Measurements from ENCODE around the gene PODXL2.
"Not testable (repeated sequence)": the region's sequence is repeated elsewhere in the genome, so short reads cannot be mapped to it uniquely, and the experiment has no call there.

Gene PODXL2

DNA sequence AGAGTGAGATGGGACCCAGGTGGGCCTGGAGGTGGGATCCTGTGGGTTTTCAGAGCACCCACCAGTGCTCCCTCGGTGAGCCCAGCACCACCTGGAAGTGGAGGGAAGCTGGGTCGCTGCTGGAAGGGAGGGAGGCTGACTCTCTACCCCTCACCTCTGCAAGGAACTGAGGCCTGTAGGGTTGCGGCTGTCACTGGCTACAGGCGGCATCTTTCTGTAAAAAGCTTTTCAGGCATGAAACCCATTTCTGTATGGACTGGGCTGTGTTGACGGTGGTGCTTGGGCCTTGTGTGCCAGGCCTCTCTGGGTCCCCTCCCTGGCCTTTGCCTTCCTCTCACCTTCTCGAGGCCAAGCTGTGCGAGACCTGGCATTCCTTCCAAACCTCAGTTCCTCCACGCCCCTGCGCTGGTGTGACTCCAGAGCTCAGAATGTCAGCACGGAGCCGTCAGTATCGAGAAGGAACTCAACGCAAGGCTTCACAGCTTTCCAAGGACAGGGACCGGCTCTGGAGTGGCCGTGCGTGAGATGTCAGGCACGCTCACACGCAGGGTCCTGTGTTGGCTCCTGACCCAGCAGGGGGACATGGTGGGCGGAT lies 60.4 kb downstream of the PODXL2 start:
- DNase-seq (ENCODE audit: low read depth, low spot score): no peak

DNA sequence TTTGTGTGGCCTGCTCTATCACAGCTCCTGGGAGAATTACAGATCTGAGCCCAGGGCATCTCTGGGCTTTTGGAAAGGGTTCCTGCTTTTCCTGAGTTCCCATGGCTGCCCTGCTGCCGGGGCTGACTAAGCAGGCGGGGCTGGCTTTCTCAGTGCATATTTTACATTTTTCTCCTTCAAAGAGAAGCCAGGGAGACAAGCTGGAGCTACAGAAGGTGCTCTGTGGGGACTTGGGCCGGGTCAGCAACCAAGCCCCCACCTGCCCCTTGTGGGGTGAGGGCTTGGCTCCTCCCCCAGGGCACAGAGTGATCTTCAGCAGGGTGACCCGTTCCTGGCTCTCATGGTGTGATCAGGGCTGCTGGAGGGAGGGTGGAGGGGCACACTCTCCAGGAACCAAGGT lies 61.1 kb downstream of the PODXL2 start:
- DNase-seq (ENCODE audit: low read depth, low spot score): no peak

DNA sequence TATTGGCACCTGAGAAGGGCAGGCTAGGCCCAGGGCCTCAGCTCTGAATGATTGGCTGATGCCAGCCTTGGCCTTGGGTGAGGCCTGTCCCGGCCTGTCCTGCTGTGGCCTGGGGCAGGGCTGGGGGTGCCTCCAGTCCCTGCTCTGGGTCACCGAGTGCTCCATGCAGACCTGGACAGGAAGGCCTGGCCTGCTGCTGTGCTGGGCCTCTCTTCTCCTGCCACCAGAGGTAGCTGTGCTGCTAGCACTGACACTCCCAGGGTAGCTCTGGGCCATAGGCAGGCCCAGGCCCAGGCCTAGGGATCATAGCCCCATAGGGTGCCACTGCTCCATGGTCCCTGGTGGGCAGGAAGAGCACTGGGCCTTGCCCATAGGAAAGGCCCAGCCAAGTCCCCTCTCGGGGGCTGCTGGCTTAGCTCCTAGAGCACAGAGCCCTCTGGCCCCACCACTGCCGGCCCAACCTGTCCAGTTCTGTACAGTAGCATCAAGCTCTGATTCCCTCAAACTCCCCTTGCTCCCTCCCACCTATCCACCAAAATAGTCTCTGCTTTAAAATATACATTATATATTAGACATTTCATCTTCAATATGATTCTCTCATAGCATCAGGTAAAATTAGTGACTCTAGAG lies 62.0 kb downstream of the PODXL2 start:
- DNase-seq (ENCODE audit: low read depth, low spot score): no peak

DNA sequence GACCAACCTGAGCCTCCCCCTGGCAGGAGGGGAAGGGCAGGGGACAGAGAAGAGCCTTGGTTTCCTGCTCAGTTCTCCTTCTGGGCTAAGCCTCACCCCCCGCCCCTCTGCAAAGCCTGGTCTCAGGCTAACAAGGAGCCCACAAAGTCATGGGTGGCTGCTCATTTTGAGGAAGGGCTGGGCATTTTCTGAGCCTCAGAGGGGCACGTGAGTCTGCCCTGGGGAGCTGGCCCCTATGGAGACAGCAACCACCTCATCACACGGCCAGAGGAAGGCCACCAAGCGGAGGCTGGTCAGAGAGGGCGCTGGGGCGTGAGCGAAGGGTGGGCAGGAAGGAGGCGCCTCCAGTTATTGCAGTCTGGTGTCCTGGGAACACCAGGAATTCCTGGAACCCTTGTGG lies 62.5 kb downstream of the PODXL2 start:
- DNase-seq (ENCODE audit: low read depth, low spot score): no peak

DNA sequence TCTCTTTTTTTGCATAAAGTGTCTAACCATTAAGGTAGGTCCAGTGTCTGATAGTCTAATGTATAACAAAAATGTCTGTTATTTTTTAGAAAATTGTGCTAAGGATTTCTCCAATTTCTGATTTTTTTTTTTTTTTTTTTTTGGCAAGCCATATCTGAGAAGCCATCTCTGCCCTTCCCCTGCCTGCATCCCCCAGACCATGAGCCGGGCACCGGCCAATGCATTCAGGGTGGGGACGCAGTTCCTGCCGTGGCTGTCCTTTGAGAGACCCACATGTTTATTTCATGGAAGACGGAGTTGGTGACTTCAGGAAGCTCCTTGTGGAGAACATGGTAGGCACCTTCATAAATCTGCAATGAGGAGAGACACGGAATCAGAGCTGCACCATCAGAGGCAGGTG lies 63.0 kb downstream of the PODXL2 start:
- no peak for DNase-seq (ENCODE audit: low read depth, low spot score)

DNA sequence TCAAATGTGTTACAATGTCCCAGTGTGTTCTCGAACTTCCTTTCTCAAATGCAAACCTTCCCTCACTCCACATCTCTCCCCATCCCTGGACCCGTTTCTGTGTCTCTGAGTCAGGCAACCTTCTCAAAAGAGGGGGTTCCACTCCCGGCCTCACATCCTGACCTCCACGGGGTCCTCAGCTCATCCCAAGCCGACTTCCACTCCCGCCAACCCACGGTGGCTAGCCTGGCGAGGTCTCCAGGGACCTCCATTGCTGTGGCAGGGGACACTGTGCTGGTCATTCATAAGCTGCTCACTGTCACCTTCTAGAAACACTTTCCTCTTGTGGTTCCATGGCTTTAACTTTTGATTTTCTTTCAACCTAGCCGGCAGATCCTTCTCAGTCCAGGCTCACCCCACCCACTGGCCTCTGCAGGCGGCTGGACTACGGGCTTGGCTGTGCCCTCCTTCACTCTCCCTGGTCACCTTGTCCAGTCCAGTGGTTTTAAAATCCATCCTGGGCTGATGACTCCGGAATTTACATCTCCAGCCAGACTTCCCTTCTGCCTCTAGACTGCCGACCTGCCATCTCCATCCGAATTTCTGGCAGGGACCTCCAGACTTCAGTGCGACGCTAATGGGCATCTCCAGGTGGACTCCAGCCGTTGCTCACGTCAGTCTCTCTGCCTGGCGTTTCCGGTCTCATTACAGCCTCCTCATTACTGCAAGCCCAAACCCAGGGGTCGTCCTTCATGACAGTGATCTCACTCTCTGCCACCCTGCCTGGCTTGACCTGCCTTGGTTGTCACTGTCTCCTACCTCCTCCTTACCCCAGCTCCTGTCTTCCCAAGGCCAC lies 63.7 kb downstream of the PODXL2 start:
- DNase-seq (ENCODE audit: low read depth, low spot score): no peak

DNA sequence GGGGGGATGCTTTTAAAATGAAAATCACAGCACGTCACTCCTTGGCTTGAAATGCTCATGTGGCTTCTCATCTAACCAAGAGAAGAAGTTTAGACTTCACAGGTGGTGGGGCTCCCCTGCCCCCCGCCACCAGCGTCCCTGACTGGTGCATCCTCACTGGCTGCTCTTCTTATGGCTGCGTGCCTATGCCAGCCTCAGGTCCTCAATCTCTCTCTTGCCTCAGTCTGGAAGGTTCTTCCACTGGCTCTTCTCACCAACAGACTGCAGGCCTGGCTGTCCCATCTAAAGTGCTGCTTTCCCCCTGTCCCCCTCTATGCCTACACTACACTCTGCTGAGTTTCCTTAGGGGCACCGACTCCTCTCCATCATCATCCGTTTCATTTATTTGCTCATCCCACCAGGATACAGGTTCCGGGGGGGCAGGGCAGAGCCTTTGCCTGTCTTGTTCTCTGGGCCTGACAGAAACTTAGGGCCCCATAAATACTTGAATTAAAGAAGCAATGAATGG lies 64.4 kb downstream of the PODXL2 start:
- DNase-seq (ENCODE audit: low read depth, low spot score): no peak

DNA sequence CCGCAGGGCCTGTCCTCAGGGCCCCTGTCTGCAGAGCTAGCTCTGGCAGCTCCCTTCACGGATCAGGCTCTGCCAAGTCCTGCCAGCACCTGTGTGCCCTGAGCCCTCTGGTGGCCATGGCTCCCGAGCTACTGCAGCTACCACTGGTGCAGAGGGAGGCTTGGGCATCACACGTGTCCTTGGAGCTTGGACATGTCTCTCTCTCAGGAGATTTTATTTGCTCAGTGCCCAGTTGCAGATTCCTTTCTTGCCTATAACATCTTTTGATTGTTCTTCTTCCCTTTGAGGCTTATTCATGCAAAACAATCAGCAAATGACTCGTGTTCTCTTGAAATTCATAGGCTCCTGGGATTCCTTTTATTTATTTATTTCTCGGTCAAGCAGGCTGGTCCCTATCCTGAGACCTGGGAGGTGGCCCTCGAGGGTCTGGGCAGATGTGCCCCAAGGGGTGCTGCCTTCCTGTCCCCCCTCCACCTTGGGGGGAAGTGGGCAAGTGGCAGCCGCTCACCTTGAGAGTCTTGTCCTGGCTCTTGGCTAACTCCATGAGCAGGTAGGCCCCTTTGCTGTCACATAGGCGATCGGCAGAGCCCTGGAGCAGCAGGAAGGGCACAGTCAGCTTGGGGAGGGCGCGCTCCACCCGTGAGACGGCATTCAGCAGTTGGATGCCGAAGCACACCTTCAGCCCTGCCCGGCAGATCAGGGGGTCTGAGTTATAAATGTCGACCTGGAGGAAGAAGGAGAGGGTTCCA lies 65.7 kb downstream of the PODXL2 start:
- no peak for DNase-seq (ENCODE audit: low read depth, low spot score)

DNA sequence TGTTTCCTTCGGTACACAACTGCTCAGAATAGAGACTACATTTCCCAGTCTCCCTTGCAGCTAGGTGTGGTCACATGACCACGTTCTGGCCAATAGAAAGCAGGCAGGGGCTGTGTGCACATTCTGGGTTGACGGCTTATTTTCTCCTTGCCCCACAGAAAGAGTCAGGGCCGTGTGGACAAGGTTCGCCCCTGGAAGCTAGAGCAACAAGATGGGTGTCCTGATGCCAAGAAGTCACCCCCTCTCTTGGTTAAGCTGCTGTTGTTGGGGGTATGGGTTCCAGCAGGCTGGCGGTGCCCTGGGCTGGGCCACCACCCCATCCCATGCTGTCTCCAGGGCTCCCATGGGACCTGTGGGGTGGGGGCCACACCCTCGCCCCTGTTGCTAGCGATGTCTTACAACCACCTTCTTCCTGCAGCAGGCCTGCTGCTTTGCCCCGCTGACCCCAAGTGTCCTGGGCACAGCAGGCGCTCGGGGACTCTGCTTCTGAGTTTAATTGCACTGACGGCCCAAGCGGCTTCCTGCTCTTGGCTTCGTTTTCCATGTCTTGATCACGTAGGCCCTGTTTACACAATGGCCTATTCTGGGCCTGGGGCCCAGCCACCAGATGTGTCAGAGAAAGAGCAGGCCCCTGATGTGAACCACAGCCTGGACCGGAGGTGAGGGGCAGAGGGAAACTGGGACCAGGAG lies 68.7 kb downstream of the PODXL2 start:
- peak; percentile 79 for DNase-seq (ENCODE audit: low read depth, low spot score)

DNA sequence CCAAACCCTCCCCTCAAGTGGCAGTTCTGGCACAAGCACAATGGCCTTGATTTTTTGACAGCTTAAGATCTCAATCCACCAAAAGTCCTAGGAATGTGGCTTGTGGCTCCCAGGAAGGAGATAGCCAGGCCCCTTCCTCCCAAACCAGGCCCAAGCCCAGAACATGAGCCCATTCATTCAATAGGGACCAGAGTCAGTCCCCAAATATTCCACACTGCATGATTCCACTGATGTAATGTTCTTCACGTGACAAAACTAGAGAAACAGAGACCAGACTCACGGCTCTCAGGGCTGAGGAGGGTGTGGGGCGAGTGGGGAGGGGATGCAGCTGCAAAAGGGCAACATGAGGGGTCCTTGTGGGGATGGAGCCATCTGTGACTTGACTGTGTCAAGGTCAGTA lies 69.3 kb downstream of the PODXL2 start:
- DNase-seq (ENCODE audit: low read depth, low spot score): no peak

DNA sequence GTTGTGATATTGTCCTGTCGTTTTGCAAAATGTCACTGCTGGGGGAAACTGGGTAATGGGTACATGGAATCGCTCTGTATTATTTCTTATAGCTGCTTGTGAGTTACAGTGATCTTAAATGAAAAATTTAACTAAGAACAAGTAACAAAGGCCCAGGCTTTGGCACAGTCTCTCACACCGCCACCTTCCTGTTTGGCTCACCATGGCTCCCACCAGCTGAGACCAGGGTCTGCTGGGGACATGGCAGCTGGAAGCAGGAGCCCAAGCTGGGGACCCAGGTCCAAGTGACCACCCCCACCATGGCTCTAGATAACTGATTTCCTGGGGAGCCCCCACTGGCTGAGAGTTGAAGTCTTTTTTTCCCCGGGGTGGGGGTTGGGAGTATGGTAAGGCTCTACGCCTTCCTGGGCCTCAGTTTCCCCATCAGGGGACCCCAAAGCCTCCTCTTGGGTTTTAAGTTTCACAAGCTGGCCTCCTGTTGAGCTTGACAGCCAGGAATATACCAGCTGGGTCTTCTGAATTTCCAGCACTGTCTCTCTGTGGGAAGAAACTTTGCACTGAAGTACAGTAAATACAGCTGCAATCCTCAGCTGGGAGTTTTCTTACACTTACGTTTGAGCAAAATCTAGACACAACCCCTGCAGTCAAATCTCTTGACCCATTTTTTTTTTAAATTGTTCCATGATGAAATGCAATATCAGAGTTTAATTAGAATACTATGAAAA lies 69.9 kb downstream of the PODXL2 start:
- DNase-seq (ENCODE audit: low read depth, low spot score): peak; percentile 86

DNA sequence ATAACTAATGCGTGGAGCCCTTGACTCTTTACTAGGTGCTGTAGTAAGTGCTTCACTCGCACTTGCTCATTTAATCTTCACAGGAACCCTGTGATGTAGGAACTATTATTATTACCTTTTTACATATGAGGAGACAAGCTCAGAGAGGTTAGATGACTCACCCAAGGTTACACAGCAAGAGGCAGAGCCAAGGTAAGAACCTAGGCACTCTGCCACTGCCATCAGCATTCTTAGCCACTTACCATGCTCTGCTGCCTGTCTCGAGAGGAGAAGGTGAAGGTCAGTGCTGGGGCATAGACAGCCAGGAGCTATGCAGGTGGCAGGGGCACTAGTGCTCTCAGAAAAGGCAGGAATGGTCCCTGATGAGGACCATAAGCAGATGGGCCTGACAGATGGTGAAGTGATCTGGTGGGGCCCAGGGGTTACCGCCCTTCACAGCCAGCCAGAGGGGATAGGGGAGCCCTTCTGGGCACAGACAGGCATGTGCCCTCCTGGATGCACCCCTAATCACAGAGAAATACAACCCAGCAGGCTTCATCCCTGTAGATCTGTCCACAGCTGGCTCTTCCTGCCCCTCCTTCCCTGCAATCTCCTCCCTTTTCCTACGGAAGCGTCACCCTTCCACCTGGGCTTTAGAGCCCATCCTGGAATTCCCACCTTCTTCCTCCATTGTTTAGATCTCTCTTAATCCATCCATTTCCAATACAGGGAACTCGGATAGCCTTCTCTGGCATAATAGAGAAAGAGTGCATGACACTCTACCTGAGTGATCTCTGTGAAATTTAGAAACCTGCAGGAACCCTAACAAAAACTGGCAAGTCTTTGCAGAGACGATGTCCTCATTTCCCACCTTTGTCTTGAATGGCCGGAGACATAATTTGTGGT lies 70.7 kb downstream of the PODXL2 start:
- peak; percentile 74 for DNase-seq (ENCODE audit: low read depth, low spot score)

DNA sequence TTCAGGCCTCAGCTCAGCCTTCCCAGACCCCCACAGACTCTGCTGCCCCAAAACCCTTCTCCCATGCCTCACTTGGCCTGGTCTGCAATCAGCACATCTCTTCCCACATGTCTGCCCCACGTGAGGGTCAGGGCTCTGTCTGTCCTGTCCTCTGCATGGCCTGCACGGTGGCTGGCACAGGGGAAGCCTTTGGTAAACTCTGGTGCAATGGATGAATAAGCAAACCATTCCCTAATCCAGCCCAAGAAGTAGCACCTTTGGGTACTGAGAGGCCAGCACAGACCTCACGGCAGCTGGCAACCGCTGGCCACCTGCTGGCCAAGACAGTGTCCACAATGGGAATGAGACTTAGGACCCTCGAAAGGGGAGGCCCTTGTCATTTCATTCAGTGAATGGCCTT lies 71.4 kb downstream of the PODXL2 start:
- DNase-seq (ENCODE audit: low read depth, low spot score): no peak

DNA sequence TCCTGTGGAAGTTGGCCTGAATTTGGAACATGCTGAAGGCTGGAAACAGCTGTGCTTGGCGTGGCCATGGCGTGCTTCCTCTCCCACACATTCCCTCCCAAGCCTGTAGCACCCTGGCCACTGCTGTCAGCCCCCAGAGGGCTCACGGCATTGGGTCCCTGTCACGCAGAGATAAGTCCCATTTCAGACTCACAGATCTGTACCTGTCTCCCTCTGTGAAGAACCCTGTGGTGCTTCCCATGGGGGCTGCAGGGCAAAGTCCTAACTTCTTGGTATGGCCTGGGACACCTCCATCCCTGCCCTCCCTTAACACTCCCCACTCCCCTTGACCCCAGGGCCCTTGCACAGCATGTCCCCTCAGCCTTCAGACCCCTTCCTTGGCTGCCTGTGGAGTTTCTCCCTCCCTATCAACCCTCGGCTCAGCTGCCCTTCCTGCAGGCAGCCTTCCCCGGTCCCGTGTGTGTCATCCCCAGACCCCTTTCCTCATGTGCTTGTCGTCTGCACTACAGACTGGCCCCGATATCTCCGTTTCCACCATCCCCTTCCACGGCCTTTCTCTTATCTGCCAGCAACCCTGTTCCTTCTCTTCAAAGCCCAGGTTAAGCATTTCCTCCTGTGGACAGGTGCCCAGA lies 72.4 kb downstream of the PODXL2 start:
- DNase-seq (ENCODE audit: low read depth, low spot score): no peak

DNA sequence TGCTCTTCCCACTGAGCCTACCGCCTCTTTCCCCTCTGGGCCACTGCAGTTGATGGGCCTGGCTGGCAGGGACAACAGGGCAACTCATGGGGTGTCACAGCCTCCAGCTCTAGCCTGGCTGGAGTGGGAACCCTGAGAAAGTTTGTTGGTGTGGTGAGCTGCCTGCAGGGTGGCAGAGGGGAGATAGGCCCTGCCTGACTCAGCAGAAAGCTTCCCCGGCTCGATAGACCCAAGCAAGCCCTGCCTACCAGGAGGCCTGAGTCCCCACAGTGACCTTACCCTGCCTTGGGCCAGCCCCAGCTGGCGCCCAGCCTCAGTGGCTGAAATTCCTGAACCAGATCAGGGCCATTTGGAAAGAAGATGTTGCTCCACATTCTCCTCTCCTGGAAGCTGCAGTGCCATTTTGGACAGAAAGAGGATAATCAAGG lies 73.2 kb downstream of the PODXL2 start:
- no peak for DNase-seq (ENCODE audit: low read depth, low spot score)

DNA sequence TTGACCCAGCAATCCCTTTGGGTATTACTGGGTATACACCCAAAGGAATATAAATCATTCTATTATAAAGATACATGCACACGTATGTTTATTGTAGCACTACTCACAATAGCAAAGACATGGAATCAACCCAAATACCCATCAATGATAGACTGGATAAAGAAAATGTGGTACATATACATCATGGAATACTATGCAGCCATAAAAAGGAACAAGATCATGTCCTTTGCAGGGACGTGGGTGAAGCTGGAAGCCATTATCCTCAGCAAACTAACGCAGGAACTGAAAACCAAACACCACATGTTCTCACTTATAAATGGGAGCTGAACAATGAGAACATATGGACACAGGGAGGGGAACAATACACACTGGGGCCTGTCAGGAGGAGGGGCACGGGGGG lies 75.9 kb downstream of the PODXL2 start:
- DNase-seq (ENCODE audit: low read depth, low spot score): not testable (repeated sequence)

DNA sequence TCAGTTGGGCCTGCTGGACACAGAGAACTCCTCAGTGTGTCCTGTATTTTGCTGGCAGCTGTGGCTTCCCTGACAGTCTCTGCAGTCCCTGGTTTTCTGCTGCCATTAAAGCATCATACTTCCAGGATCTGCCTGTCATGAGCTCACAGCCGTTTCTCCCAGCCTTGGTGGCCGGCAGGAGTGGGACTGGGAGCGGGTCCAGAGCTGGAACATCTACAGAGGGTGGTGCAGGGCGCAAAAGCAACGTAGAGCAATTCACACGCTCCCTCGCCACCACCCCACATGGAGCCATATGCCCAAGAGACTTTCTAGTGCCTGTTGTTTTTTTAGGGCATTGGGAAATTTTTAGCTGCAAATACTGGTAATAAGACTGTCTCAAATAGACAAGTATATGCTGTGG lies 77.3 kb downstream of the PODXL2 start:
- DNase-seq (ENCODE audit: low read depth, low spot score): no peak

DNA sequence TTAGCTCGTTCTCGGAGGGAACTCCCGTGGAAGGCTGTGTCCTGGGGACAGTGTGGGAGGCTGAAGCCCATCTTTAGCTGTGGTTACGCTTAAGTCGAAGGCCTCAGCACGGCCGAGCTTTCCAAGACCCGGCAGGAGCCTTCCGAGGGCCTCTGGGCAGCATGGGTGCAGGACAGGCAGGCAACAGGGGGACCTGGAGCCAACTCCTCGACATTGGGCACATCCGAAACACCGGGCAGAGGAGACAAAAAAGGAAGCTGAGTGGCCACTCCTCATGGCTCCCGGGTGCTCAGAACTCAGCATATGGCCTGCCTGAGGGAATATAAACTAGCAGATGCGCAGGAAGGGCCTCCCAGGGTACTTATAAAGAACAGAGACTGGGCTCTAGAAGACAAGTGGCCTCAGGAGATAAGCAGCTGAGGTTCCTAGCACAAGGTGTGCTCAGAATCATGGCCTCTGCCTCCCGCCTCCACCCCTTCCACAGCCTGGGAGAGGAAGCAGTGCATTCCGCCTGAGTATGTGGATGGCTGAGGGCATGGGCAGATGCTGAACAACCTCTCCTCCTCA lies 77.9 kb downstream of the PODXL2 start:
- DNase-seq (ENCODE audit: low read depth, low spot score): no peak

DNA sequence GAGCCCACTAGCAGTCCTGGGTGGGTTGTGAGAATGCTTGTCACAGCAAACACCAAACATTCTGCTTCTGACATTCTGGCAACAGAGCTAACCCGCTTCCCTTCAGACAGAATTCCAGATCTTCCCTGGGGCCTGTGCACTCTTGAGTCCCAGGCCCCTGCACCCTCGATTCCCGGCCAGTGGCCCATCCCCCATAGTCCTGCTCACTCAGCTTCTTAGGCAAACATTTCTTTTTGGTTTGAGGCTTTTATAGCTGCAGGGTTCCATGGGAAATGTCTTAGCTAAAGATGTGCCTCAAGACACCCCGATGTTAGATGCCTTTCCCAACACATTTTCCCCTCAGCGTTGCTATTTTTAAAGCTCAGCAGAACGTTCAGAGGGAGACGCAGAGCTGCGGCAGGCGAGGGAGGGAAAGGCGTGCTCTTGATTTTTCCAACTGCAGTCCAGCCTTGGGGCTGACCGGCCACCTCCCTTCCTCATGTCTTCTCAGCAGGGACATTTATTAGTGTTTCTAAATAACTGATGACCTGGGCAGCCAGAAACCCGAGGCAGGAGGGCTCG lies 78.9 kb downstream of the PODXL2 start:
- peak; percentile 88 for DNase-seq (ENCODE audit: low read depth, low spot score)

Measured in smooth muscle cell of the brain vasculature (primary cell).